Astrocyte (in vitro differentiated cells and primary cell): ENCODE results near the gene XYLT1.

ENCODE experiments used
- CTCF ChIP-seq: IDR thresholded peaks from 2 replicates; pipeline ENCODE4 v1.5.1; 2011; ENCODE audit warnings: low read depth, mild to moderate bottlenecking, inconsistent platforms, low read length, moderate library complexity; ENCODE audit not compliant: insufficient read depth
- EZH2 ChIP-seq: IDR thresholded peaks from 2 replicates; pipeline ENCODE4 v1.6.1; 2012; ENCODE audit warnings: mild to moderate bottlenecking, low read length, inconsistent platforms; ENCODE audit not compliant: insufficient read depth

- no peak for TF ChIP-seq CTCF
- TF ChIP-seq EZH2, result no peak
These were observed 250.8 kb downstream of the XYLT1 start for GRCh38 chr16:17219991-17220390.
